ENCODE results near the gene PKN2.

GRCh38 chr1:88634538-88634937 lies 49.5 kb upstream of the PKN2 start:
- TF ChIP-seq POLR2A (IDR thresholded peaks at IDR 0.05) (no peak), CTCF (IDR thresholded peaks at IDR 0.05 in 4 of 5, conservative IDR thresholded peaks at IDR 0.05 in 1 of 5) (no peak)

All from gastrocnemius medialis (tissue), 4 donors.